Mucosa of descending colon (tissue), 3 donors: ENCODE data around the gene ERC2. TPM values are rescaled to one million over a fixed set of nuclear protein-coding genes. Genes with fewer than 3 reads are reported as not detected.

Experiments used
- ATAC-seq: fragments of 200-7000 bp; cut with Tn5 transposase; one replicate; pipeline ENCODE4 v1.9.1; 2020; ENCODE audit warnings: mild to moderate bottlenecking, moderate library complexity
- DNase-seq, 3 donors: peaks; one replicate each; pipeline ENCODE4 v3.0.0-alpha.2; 2020
- H3K36me3 ChIP-seq: fragments of 200-600 bp; one replicate; pipeline ENCODE4 v1.8.0; 2021; ENCODE audit warnings: low read depth, mild to moderate bottlenecking
- H3K4me1 ChIP-seq: fragments of 200-600 bp; one replicate; pipeline ENCODE4 v1.8.0; 2021; ENCODE audit warnings: low read depth, mild to moderate bottlenecking
- H3K4me3 ChIP-seq: fragments of 200-600 bp; one replicate; pipeline ENCODE4 v1.8.0; 2021; ENCODE audit warnings: mild to moderate bottlenecking
- H3K9me3 ChIP-seq: fragments of 200-600 bp; one replicate; pipeline ENCODE4 v1.8.0; 2021; ENCODE audit warnings: mild to moderate bottlenecking
- CTCF ChIP-seq: fragments of 200-600 bp; IDR thresholded peaks from one replicate; pipeline ENCODE4 v1.8.0; 2022; ENCODE audit warnings: antibody characterized with exemption, mild to moderate bottlenecking
- intact Hi-C, 2 donors: fragments of 100-400 bp; cut with DNase I in 1 of 2; cut with micrococcal nuclease in 1 of 2; formaldehyde crosslinking; loops; one replicate each; pipeline versions ENCODE4 v1.11.0 to v1.11.1; 2022; cut with DNase I, micrococcal nuclease
- total RNA-seq, 3 donors: library from RNA; stranded (reverse); fragmentation: NEBNext Ultra II Directional in 2 of 3; extraction: Animal tissue kit (Norgen Biotek cat#: 25700) in 2 of 3; gene quantifications; one replicate each; pipeline versions ENCODE4 v1.2.1 to v1.2.4, GENCODE V29; 2021 to 2023
- donor health status: DM: no; HTN: no; CAD: no; lungs with moderate emphysema.
- donor health status: DM: no; HTN: no; CAD: no.
- donor health status: DM: no; HTN: yes; CAD: no.

Gene ERC2
- total RNA-seq, 3 donors from 2014 or later = 0.06 to 1.8 (median 0.43) TPM

DNA sequence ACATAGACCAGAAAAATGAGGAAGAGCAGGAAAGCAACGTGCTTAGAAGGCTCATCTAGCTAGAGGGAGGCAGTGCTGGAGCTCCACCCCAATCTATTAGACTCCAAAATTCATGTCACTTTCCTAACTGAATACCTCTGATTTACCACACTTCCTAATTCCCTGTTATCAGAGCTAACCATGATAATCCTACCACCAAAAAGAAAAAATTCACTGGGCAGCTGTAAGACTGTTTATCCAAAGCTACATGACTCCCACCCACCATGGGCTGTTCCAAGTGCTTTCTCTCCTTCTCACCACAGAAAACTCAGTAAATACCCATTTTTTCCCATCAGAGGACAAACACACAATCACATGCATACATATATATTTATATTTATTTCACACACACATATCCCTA is 501.7 kb downstream of the ERC2 start:
- H3K36me3 ChIP-seq = no peaks in the 10 kb centered on the region
- no peaks in the 10 kb centered on the region for H3K4me1 ChIP-seq
- no peak for TF ChIP-seq CTCF
- no peak for DNase-seq
- ATAC-seq = no peak
- intact Hi-C loops = no loop called here
- no peaks in the 10 kb centered on the region for H3K9me3 ChIP-seq
- no peak overlapping the region for H3K4me3 ChIP-seq

GRCh38 chr3:55965776-55966175 is 502.5 kb downstream of the ERC2 start:
- DNase-seq = no peak
- no peak for TF ChIP-seq CTCF
- Histone ChIP-seq H3K4me1 (no peaks in the 10 kb centered on the region), H3K9me3 (no peaks in the 10 kb centered on the region), H3K4me3 (no peak overlapping the region), H3K36me3 (no peaks in the 10 kb centered on the region)
- ATAC-seq = no peak
- intact Hi-C loops = no loop called here

- ATAC-seq (no peak), DNase-seq (no peak)
- H3K9me3 ChIP-seq = no peaks in the 10 kb centered on the region
- intact Hi-C loops = no loop called here
- no peak overlapping the region for H3K4me3 ChIP-seq
- H3K4me1 ChIP-seq = no peaks in the 10 kb centered on the region
- no peak for TF ChIP-seq CTCF
- H3K36me3 ChIP-seq = no peaks in the 10 kb centered on the region
These were observed 503.7 kb downstream of the ERC2 start for GRCh38 chr3:55964491-55964985.

GRCh38 chr3:55963601-55964000 is 504.7 kb downstream of the ERC2 start:
- TF ChIP-seq CTCF = no peak

DNA sequence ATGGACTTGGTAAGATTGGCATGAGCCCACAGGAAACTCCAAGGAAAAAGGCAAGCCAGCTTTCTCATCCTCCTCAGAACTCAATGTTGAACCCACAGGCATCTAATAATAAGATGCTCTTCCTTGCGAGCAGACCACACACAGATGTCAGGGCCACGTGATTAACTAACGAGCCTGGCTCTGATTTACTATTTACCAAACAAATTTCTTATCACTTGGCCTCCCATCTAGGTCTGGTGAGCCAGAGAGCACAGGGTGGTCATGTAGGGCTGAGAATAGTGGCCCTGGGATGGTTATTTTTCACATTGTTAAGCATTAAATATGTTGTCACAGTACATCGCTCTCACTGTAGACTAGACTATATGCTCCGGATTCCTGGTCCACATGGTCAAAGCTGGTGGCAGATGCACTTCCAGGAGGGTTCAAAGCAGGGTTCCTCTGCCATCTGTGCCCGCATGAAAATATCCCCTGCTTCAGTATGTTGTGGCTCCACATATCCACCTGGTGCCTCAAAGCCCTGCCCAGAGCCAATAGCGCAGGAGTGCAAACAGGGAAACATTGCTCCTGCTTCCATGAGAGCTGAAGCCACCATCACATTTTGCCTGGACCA is 508.7 kb downstream of the ERC2 start:
- Histone ChIP-seq H3K4me1 (no peaks in the 10 kb centered on the region), H3K4me3 (no peak overlapping the region), H3K36me3 (no peaks in the 10 kb centered on the region), H3K9me3 (no peaks in the 10 kb centered on the region)
- TF ChIP-seq CTCF = no peak
- no peak for ATAC-seq
- no peak for DNase-seq
- intact Hi-C loops = no loop called here

More at GRCh38 chr3:55963601-55964000, 504.7 kb downstream of the ERC2 start:
- no peaks in the 10 kb centered on the region for H3K4me1 ChIP-seq
- ATAC-seq = no peak
- H3K36me3 ChIP-seq = no peaks in the 10 kb centered on the region
- no peak for DNase-seq
- H3K4me3 ChIP-seq = no peak overlapping the region
- intact Hi-C loops = no loop called here
- H3K9me3 ChIP-seq = no peaks in the 10 kb centered on the region

- DNase-seq (no peak), ATAC-seq (no peak)
- Histone ChIP-seq H3K4me3 (no peak overlapping the region), H3K9me3 (no peaks in the 10 kb centered on the region), H3K4me1 (no peaks in the 10 kb centered on the region), H3K36me3 (no peaks in the 10 kb centered on the region)
- intact Hi-C loops = no loop called here
- no peak for TF ChIP-seq CTCF
These were observed 509.7 kb downstream of the ERC2 start for GRCh38 chr3:55958605-55959004.
